Measurements from ENCODE around the gene GLMP.

GRCh38 chr1:156285437-156285836 is 10.0 kb downstream of the GLMP start:
- no peak for TF ChIP-seq ZNF274 (IDR thresholded peaks at IDR 0.05; ENCODE audit: low read depth, low read length)
- TF ChIP-seq YY1 (IDR thresholded peaks at IDR 0.05; ENCODE audit: insufficient read depth, insufficient read length), result no peak
- TF ChIP-seq SUZ12 (IDR thresholded peaks at IDR 0.05; ENCODE audit: extremely low read depth, insufficient read depth, insufficient read length), result no peak

All from NT2/D1 (cell line).